ENCODE results near the gene CNTRL. TPM values are rescaled to one million over a fixed set of nuclear protein-coding genes. Genes with fewer than 3 reads are reported as not detected.

CNTRL gene
- total and polyA plus RNA-seq, 2 experiments from 2014 or later, result 3.4 to 7.9 TPM

- Histone ChIP-seq H2AFZ (no peak overlapping the region), H3K4me1 (ENCODE audit: insufficient read depth) (no peaks in the 10 kb centered on the region), H3K27ac (no peak overlapping the region), H3K36me3 (replicated peaks; ENCODE audit: insufficient read depth, low read depth) (no peaks in the 10 kb centered on the region), H3K4me3 (no peak overlapping the region), H3K9me2 (replicated peaks; ENCODE audit: insufficient read depth) (no peaks in the 10 kb centered on the region), H3K79me2 (no peaks in the 10 kb centered on the region), H3K9me3 (ENCODE audit: low read depth) (no peaks in the 10 kb centered on the region), H3K27me3 (no peaks in the 10 kb centered on the region), H3K4me2 (no peak overlapping the region), H4K20me1 (ENCODE audit: insufficient read depth, poor library complexity, severe bottlenecking) (no peaks in the 10 kb centered on the region)
- TF ChIP-seq CTCF (IDR thresholded peaks at IDR 0.05; ENCODE audit: poor library complexity) (no peak), EZH2phosphoT487 (IDR thresholded peaks at IDR 0.05; ENCODE audit: low read depth, severe bottlenecking, unreplicated experiment) (no peak), EZH2 (IDR thresholded peaks at IDR 0.05; ENCODE audit: borderline replicate concordance) (no peak)
- no peak for DNase-seq (ENCODE audit: low spot score)
- 67% methylated on average over 2 of the region's 2 CpGs for WGBS (ENCODE audit: low lambda C conversion rate, missing lambda C conversion rate)
These were observed 75.4 kb downstream of the CNTRL start for GRCh38 chr9:121150188-121150587.

GRCh38 chr9:121153642-121154041, 78.9 kb downstream of the CNTRL start:
- Histone ChIP-seq H3K9me2 (replicated peaks; ENCODE audit: insufficient read depth) (no peaks in the 10 kb centered on the region), H3K4me1 (ENCODE audit: insufficient read depth) (no peaks in the 10 kb centered on the region), H4K20me1 (ENCODE audit: insufficient read depth, poor library complexity, severe bottlenecking) (no peaks in the 10 kb centered on the region), H3K4me2 (no peak overlapping the region), H3K36me3 (replicated peaks; ENCODE audit: insufficient read depth, low read depth) (no peaks in the 10 kb centered on the region), H3K79me2 (no peaks in the 10 kb centered on the region), H3K27me3 (no peaks in the 10 kb centered on the region), H3K27ac (no peak overlapping the region), H2AFZ (no peak overlapping the region), H3K4me3 (no peak overlapping the region), H3K9me3 (ENCODE audit: low read depth) (no peaks in the 10 kb centered on the region)
- no peak for DNase-seq (ENCODE audit: low spot score)
- TF ChIP-seq EZH2phosphoT487 (IDR thresholded peaks at IDR 0.05; ENCODE audit: low read depth, severe bottlenecking, unreplicated experiment) (no peak), EZH2 (IDR thresholded peaks at IDR 0.05; ENCODE audit: borderline replicate concordance) (no peak), CTCF (IDR thresholded peaks at IDR 0.05; ENCODE audit: poor library complexity) (no peak)
- 92% methylated on average over 1 of the region's 1 CpG for WGBS (ENCODE audit: low lambda C conversion rate, missing lambda C conversion rate)

GRCh38 chr9:121154782-121155181, 80.0 kb downstream of the CNTRL start:
- TF ChIP-seq EZH2 (IDR thresholded peaks at IDR 0.05; ENCODE audit: borderline replicate concordance), result no peak
- no peak for TF ChIP-seq EZH2phosphoT487 (IDR thresholded peaks at IDR 0.05; ENCODE audit: low read depth, severe bottlenecking, unreplicated experiment)
- no peak for TF ChIP-seq CTCF (IDR thresholded peaks at IDR 0.05; ENCODE audit: poor library complexity)
- Histone ChIP-seq H3K4me3 (no peak overlapping the region), H3K9me2 (replicated peaks; ENCODE audit: insufficient read depth) (no peaks in the 10 kb centered on the region), H3K4me2 (no peak overlapping the region), H3K9me3 (ENCODE audit: low read depth) (no peaks in the 10 kb centered on the region), H4K20me1 (ENCODE audit: insufficient read depth, poor library complexity, severe bottlenecking) (no peaks in the 10 kb centered on the region), H3K27me3 (no peaks in the 10 kb centered on the region), H3K36me3 (replicated peaks; ENCODE audit: insufficient read depth, low read depth) (no peaks in the 10 kb centered on the region), H3K4me1 (ENCODE audit: insufficient read depth) (no peaks in the 10 kb centered on the region), H3K27ac (no peak overlapping the region), H3K79me2 (no peaks in the 10 kb centered on the region), H2AFZ (no peak overlapping the region)
- DNase-seq (ENCODE audit: low spot score), result peak; percentile 31
- 66% methylated on average over 6 of the region's 6 CpGs for WGBS (ENCODE audit: low lambda C conversion rate, missing lambda C conversion rate)

- H3K36me3 ChIP-seq (replicated peaks; ENCODE audit: insufficient read depth, low read depth), result no peaks in the 10 kb centered on the region
- DNase-seq (ENCODE audit: low spot score), result no peak
- no peak overlapping the region for H3K4me3 ChIP-seq
- H2AFZ ChIP-seq, result no peak overlapping the region
- H3K9me3 ChIP-seq (ENCODE audit: low read depth), result no peaks in the 10 kb centered on the region
- H3K79me2 ChIP-seq, result no peaks in the 10 kb centered on the region
- H3K27me3 ChIP-seq, result no peaks in the 10 kb centered on the region
- no peak overlapping the region for H3K4me2 ChIP-seq
- H3K4me1 ChIP-seq (ENCODE audit: insufficient read depth), result no peaks in the 10 kb centered on the region
- no peaks in the 10 kb centered on the region for H3K9me2 ChIP-seq (replicated peaks; ENCODE audit: insufficient read depth)
- no peak overlapping the region for H3K27ac ChIP-seq
- H4K20me1 ChIP-seq (ENCODE audit: insufficient read depth, poor library complexity, severe bottlenecking), result no peaks in the 10 kb centered on the region
- 71% methylated on average over 2 of the region's 2 CpGs for WGBS (ENCODE audit: low lambda C conversion rate, missing lambda C conversion rate)
- TF ChIP-seq EZH2 (IDR thresholded peaks at IDR 0.05; ENCODE audit: borderline replicate concordance) (no peak), EZH2phosphoT487 (IDR thresholded peaks at IDR 0.05; ENCODE audit: low read depth, severe bottlenecking, unreplicated experiment) (no peak), CTCF (IDR thresholded peaks at IDR 0.05; ENCODE audit: poor library complexity) (no peak)
These were observed 81.5 kb downstream of the CNTRL start for GRCh38 chr9:121156263-121156731.

Measured in hepatocyte (in vitro differentiated cells).